Ishikawa (cell line): ENCODE results near the gene DDX41.

Source experiments
- CEBPB ChIP-seq: IDR thresholded peaks from 2 replicates; pipeline ENCODE4 v1.6.1; 2012
- CREB1 ChIP-seq: IDR thresholded peaks from 2 replicates; pipeline ENCODE4 v1.6.1; 2012; ENCODE audit warnings: low read depth
- EGR1 ChIP-seq: IDR thresholded peaks from 2 replicates; pipeline ENCODE4 v1.6.1; 2012
- EP300 ChIP-seq: IDR thresholded peaks from 2 replicates; pipeline ENCODE4 v1.6.1; 2012; ENCODE audit warnings: borderline replicate concordance
- FOXM1 ChIP-seq: IDR thresholded peaks from 2 replicates; pipeline ENCODE4 v1.6.1; 2012; ENCODE audit warnings: low read depth, borderline replicate concordance
- NFIC ChIP-seq: IDR thresholded peaks from 2 replicates; pipeline ENCODE4 v1.6.1; 2012
- RAD21 ChIP-seq: IDR thresholded peaks from 2 replicates; pipeline ENCODE4 v1.6.1; 2012; ENCODE audit warnings: low read depth
- REST ChIP-seq: IDR thresholded peaks from 2 replicates; pipeline ENCODE4 v1.6.1; 2012; ENCODE audit warnings: low read depth, mild to moderate bottlenecking
- TAF1 ChIP-seq: IDR thresholded peaks from 2 replicates; pipeline ENCODE4 v1.6.1; 2012; ENCODE audit warnings: low read depth, mild to moderate bottlenecking
- TCF12 ChIP-seq: IDR thresholded peaks from 2 replicates; pipeline ENCODE4 v1.6.1; 2012; ENCODE audit warnings: low read depth
- TEAD4 ChIP-seq: IDR thresholded peaks from 2 replicates; pipeline ENCODE4 v1.6.1; 2012
- USF1 ChIP-seq: IDR thresholded peaks from 2 replicates; pipeline ENCODE4 v1.6.1; 2012
- YY1 ChIP-seq: IDR thresholded peaks from 2 replicates; pipeline ENCODE4 v1.6.1; 2012; ENCODE audit warnings: low read depth
- ZBTB7A ChIP-seq: IDR thresholded peaks from 2 replicates; pipeline ENCODE4 v1.6.1; 2012; ENCODE audit warnings: low read depth
- TF ChIP-seq, protein P1 (sequence below): IDR thresholded peaks from 2 replicates; pipeline ENCODE4 v1.6.1; 2012

The DDX41 gene

GRCh38 chr5:177516601-177517568 lies at the start of gene DDX41:
Gene DDX41, minus strand, starts transcription at chr5:177516961. Its CDS starts 16 bp downstream, at chr5:177516945.
- no peak for TF ChIP-seq EGR1
- no peak for TF ChIP-seq RAD21
- peak; percentile 64; the same call in 1 of the 2 replicates for TF ChIP-seq TCF12
- 0 out of 2 replicates have a peak, but pooled peaks have one; percentile 48 for TF ChIP-seq USF1
- TF ChIP-seq CEBPB: no peak
- TF ChIP-seq, protein P1, sequence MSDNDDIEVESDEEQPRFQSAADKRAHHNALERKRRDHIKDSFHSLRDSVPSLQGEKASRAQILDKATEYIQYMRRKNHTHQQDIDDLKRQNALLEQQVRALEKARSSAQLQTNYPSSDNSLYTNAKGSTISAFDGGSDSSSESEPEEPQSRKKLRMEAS: peak; percentile 88
- no peak; the same call in 1 of the 2 replicates for TF ChIP-seq TEAD4
- TF ChIP-seq FOXM1: no peak; the same call in 1 of the 2 replicates
- TF ChIP-seq TAF1: peak; percentile 87; the same call in 1 of the 2 replicates
- TF ChIP-seq REST: no peak
- peak; percentile 21; the same call in 1 of the 2 replicates for TF ChIP-seq EP300
- 0 out of 2 replicates have a peak, but pooled peaks have one; percentile 70 for TF ChIP-seq ZBTB7A
- TF ChIP-seq CREB1: peak; percentile 74
- peak; percentile 73 for TF ChIP-seq NFIC
- peak; percentile 85 for TF ChIP-seq YY1

DNA sequence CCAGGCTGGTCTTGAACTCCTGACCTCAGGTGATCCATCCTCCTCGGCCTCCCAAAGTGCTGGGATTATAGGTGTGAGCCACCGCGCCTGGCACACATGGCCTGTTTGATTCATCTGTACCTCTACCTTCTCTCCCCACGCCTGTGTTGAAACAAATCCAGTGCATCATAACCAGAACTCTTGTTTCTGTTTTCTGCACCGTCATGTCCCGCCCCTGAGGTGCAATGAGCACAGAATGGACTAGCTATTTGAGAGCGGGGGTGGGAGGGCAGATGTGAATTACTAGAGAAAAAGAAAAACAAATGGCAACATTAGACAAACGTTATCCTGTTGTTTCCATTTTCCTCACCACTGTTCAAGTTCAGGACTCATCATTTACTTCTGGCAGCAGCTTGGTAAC lies 48.3 kb upstream of the DDX41 start:
- TF ChIP-seq FOXM1 (no peak), YY1 (no peak), NFIC (no peak), REST (no peak), TCF12 (no peak), TEAD4 (no peak), ZBTB7A (no peak), CEBPB (no peak), RAD21 (no peak), CREB1 (no peak), EGR1 (no peak), USF1 (no peak), TAF1 (no peak), EP300 (no peak)
- TF ChIP-seq, protein P1: no peak

GRCh38 chr5:177557796-177558195 lies 41.0 kb upstream of the DDX41 start:
- TF ChIP-seq EGR1 (no peak), TEAD4 (no peak), CEBPB (no peak), CREB1 (no peak), TAF1 (no peak), RAD21 (no peak), TCF12 (no peak)

- TF ChIP-seq USF1: peak; percentile 81
- no peak for TF ChIP-seq TEAD4
Observed at GRCh38 chr5:177557041-177557647, 40.4 kb upstream of the DDX41 start.

DNA sequence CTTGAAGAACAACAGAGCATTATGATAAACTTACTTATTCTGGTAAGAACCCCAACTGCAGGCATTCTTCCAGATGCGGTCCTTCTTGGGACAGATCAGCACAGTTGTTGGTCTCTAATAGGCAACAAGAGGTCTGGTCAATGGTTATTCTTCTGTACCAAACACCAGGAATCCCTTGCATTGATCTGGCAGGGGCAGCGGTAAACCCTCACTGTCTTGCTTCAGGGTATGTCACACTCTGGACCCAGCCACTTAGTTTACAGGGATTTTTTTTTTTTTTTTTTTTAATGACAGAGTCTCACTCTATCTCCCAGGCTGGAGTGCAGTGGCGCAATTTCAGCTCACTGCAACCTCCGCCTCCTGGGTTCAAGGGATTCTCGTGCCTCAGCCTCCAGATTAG lies 38.9 kb upstream of the DDX41 start:
- TF ChIP-seq TCF12 (no peak), USF1 (no peak), RAD21 (no peak), TAF1 (no peak), NFIC (no peak), EGR1 (no peak), FOXM1 (no peak), ZBTB7A (no peak), TEAD4 (no peak), REST (no peak), CEBPB (no peak), YY1 (no peak), EP300 (no peak), CREB1 (no peak)
- TF ChIP-seq, protein P1: no peak
